Kidney tubule cell (primary cell): Measurements from ENCODE around the gene FBXO36.
A peak's percentile ranks its signal among the peaks of the same experiment; 100 is the strongest.

Source experiments
- DNase-seq: peaks from one replicate; pipeline ENCODE4 v3.0.0-alpha.2; 2018; ENCODE audit warnings: low spot score

The FBXO36 gene

GRCh38 chr2:230050136-230050535 is 127.8 kb downstream of the FBXO36 start:
- no peak for DNase-seq

DNA sequence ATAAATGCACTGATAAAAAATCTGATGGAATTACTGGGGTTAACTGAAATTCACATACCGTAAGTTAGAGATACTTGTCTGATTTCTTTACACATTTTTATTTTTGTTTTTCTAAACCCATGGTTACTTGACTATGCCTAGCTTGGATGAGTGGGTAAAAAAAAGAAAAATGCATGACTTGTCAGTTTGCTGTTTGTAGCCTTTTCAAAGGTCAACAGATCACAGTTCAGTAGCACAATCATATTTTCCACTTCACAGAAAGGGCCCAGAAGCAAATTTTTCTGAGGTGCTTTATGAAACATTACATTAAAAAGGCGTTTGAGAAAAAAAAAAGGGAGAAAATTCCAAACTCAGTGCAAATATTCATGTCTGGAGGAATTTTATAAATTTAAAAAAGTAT is 130.0 kb downstream of the FBXO36 start:
- DNase-seq: peak; percentile 31

- DNase-seq: peak; percentile 82
Observed at GRCh38 chr2:230053753-230054478, 131.6 kb downstream of the FBXO36 start.

GRCh38 chr2:230060672-230061293 is 138.5 kb downstream of the FBXO36 start:
- peak; percentile 3 for DNase-seq
